SKM-1 (cell line): ENCODE data around the gene NOC2L.
A peak's percentile ranks its signal among the peaks of the same experiment; 100 is the strongest.
"Not testable (repeated sequence)": the region's sequence is repeated elsewhere in the genome, so short reads cannot be mapped to it uniquely, and the experiment has no call there.

ENCODE experiments used
- DNase-seq: peaks from one replicate; lab custom pipeline; 2025; ENCODE audit not compliant: unreplicated experiment; lab: John Stamatoyannopoulos, UW

Gene NOC2L

GRCh38 chr1:907611-908451 lies 51.2 kb downstream of the NOC2L start:
- DNase-seq: no peak

- peak; percentile 57 for DNase-seq
Measured at GRCh38 chr1:906600-907420, 52.2 kb downstream of the NOC2L start.

GRCh38 chr1:905811-906599 lies 53.1 kb downstream of the NOC2L start:
- no peak for DNase-seq

- DNase-seq: no peak
Measured at GRCh38 chr1:905071-905749, 53.8 kb downstream of the NOC2L start.

GRCh38 chr1:904310-904950 lies 54.6 kb downstream of the NOC2L start:
- DNase-seq: peak; percentile 51

- no peak for DNase-seq
Measured at GRCh38 chr1:903721-904271, 55.3 kb downstream of the NOC2L start.

- DNase-seq: no peak
Measured at GRCh38 chr1:903305-903704, 55.8 kb downstream of the NOC2L start.

GRCh38 chr1:902802-903201 lies 56.3 kb downstream of the NOC2L start:
- no peak for DNase-seq

- DNase-seq: no peak
Measured at GRCh38 chr1:901108-901859, 57.8 kb downstream of the NOC2L start.

- no peak for DNase-seq
Measured at GRCh38 chr1:899636-900317, 59.3 kb downstream of the NOC2L start.

GRCh38 chr1:897951-898350 lies 61.1 kb downstream of the NOC2L start:
- DNase-seq: not testable (repeated sequence)

GRCh38 chr1:897226-897625 lies 61.8 kb downstream of the NOC2L start:
- DNase-seq: no peak
